GM23248 (cell line): ENCODE data around the gene MAP3K6.

Experiments used
- EZH2 ChIP-seq: fragments of 200-600 bp; sonication (generic); IDR thresholded peaks from 2 replicates; pipeline ENCODE4 v1.6.1; 2018; ENCODE audit warnings: antibody characterized with exemption, mild to moderate bottlenecking; ENCODE audit not compliant: insufficient read depth, poor library complexity, severe bottlenecking
- EZH2phosphoT487 ChIP-seq: fragments of 200-600 bp; sonication (generic); IDR thresholded peaks from 2 replicates; pipeline ENCODE4 v1.6.1; 2018; ENCODE audit warnings: antibody characterized with exemption, moderate library complexity, mild to moderate bottlenecking, low read depth; ENCODE audit not compliant: insufficient read depth

DNA sequence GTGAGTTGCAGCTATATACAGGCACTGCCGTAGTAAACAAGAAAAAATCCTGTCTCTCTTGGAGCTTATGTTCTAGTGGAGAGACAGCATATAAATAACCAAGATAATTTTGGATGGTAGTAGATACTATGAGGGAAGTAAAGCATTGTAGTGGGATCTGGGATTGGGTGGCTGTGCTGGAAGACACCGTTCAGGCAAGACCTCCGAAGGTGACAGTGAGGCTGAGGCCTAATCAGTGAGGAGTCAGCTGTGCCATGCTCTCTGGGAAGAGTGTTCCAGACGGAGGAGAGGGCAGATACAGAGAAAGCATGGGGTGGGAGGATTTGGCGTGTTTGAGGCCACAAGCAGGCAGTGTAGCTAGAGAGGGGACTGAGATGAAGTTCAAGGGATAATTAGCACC lies 38.8 kb downstream of the MAP3K6 start:
- no peak for TF ChIP-seq EZH2
- TF ChIP-seq EZH2phosphoT487: no peak
